ENCODE measurements around the gene SDK2.

DNA sequence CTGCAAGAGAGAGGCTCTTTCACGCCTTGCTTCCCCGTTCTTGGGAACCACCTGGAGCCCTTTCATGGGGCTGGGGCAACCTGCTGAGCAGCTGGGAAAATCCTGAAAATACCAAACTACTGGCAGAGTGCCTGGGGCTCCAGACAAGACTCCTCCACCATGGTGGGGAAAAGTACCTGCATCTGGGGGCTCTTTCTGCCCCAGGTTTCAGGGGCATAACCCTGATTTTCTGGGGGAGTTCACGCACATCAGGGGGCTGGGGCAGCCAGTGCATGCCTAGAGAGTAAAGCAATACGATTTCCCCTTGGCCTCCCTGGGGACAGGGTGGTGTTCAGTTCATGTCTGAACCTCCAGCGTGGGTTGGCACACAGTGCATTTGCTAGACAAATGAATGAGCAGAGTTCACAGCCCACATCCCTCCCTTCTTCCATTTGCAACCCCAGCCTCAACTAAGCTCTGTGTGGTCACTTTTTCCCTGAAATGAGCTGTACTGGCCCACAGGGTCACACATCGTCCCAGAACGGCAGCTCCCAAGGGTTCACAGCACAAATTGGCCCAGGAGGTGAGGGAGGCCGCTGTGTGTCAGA, 327.2 kb downstream of the SDK2 start:
- TF ChIP-seq, protein P1, sequence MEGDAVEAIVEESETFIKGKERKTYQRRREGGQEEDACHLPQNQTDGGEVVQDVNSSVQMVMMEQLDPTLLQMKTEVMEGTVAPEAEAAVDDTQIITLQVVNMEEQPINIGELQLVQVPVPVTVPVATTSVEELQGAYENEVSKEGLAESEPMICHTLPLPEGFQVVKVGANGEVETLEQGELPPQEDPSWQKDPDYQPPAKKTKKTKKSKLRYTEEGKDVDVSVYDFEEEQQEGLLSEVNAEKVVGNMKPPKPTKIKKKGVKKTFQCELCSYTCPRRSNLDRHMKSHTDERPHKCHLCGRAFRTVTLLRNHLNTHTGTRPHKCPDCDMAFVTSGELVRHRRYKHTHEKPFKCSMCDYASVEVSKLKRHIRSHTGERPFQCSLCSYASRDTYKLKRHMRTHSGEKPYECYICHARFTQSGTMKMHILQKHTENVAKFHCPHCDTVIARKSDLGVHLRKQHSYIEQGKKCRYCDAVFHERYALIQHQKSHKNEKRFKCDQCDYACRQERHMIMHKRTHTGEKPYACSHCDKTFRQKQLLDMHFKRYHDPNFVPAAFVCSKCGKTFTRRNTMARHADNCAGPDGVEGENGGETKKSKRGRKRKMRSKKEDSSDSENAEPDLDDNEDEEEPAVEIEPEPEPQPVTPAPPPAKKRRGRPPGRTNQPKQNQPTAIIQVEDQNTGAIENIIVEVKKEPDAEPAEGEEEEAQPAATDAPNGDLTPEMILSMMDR (conservative IDR thresholded peaks at IDR 0.05 in 1 of 2, IDR thresholded peaks at IDR 0.05 in 1 of 2; ENCODE audit: extremely low read depth in 1 of 2, insufficient read depth in 1 of 2, low read depth in 1 of 2, low read length in 2 of 2) = no peak
- TF ChIP-seq EZH2 (IDR thresholded peaks at IDR 0.05; ENCODE audit: borderline replicate concordance, low read length) = no peak
